GM13976 (cell line): ENCODE data around the gene OR6X1.

ENCODE experiments used
- DNase-seq: peaks from one replicate; pipeline ENCODE4 v3.0.0; 2012; ENCODE audit warnings: low spot score
- in situ Hi-C: fragments of 300-500 bp; cut with MboI; formaldehyde crosslinking; loops from one replicate; pipeline ENCODE4 v1.12.0; 2022; ENCODE audit warnings: low sequenced_read_pairs, mixed read lengths, inconsistent platforms; ENCODE audit not compliant: unreplicated experiment
- TF ChIP-seq, protein P1 (sequence below): IDR thresholded peaks from 2 replicates; pipeline ENCODE4 v1.5.1; 2012; ENCODE audit warnings: borderline replicate concordance, mild to moderate bottlenecking; ENCODE audit not compliant: insufficient read depth; ENCODE audit errors: extremely low read depth, missing control alignments, control extremely low read depth

Gene OR6X1

DNA sequence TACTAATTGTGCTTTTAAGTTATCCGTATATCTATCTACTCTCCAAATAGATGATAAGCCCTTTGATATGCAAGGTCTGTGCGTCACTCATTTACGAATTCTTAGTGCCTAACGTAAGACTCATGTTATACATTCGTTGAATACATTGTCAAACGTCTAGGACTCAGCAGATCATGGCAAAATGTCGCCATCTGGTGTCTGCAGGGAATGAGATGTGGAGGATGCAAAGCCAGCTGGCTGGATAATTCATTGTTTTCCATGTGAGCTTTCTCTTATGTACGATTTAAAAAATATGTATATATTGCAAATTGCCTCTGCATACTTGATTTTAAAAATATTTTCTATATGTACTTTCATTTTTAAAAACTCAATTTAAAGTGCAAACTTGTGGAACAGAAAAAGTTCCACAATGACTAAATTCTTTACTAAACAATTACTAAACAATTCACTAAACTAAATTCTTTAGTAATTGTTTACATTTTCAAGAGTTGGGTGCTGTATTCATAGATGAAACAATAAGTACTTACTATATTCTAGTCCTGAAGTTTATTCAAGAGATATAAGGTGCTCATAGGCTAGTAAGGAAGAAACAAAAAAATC lies 46.6 kb downstream of the OR6X1 start:
- TF ChIP-seq, protein P1, sequence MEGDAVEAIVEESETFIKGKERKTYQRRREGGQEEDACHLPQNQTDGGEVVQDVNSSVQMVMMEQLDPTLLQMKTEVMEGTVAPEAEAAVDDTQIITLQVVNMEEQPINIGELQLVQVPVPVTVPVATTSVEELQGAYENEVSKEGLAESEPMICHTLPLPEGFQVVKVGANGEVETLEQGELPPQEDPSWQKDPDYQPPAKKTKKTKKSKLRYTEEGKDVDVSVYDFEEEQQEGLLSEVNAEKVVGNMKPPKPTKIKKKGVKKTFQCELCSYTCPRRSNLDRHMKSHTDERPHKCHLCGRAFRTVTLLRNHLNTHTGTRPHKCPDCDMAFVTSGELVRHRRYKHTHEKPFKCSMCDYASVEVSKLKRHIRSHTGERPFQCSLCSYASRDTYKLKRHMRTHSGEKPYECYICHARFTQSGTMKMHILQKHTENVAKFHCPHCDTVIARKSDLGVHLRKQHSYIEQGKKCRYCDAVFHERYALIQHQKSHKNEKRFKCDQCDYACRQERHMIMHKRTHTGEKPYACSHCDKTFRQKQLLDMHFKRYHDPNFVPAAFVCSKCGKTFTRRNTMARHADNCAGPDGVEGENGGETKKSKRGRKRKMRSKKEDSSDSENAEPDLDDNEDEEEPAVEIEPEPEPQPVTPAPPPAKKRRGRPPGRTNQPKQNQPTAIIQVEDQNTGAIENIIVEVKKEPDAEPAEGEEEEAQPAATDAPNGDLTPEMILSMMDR, result peak; percentile 59
- DNase-seq, result peak; percentile 62
- in situ Hi-C loops, result loop anchor here (10.0 kb wide), 1 partner anchor 63 kb away; no protein-coding TSS in a partner anchor

DNA sequence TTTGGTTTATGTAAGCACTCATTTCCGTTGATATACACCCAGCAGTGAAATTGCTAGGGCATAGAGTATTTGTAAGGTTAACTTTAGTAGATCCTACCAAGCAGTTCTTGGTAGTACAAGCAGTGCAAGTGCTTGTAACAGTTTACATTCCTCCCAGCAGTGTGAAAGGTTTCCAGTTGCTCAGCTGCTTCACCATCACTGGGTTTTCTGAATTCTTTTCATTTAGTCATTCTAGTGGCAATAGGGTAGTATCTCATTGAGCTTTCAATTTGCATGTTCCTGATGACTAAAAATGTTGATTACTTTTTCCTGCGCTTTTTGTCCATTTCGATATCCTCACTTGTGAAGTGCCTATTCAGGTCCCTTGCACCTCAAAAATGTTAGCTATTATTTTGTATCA lies 47.1 kb downstream of the OR6X1 start:
- TF ChIP-seq, protein P1, result no peak
- DNase-seq, result no peak
- in situ Hi-C loops, result loop anchor here (10.0 kb wide), 1 partner anchor 62 kb away; no protein-coding TSS in a partner anchor

DNA sequence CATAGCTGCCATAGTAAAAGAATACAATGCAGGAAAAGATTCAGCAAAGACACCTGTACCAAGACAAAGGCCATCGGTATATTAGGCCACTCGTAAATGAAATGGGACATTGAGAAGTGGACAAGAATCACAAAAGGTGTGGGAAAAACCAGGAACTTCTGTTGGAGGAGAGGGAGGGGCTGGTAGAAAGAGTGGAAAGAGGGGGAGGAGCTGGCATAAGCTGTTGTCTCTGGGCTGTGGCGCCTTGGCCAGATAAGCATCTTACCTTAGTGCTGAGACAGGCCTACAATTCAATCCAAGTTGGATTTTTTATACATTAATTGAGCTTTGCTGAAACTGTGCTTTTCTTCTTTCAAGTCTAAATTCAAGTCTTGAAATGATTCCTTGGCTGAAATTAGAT lies 50.0 kb downstream of the OR6X1 start:
- TF ChIP-seq, protein P1, result no peak
- no peak for DNase-seq
- in situ Hi-C loops, result loop anchor here (10.0 kb wide), 1 partner anchor 60 kb away; no protein-coding TSS in a partner anchor
